Activated CD8-positive, alpha-beta memory T cell treated with anti-CD3 and anti-CD28 coated beads for 36 hours (primary cell): ENCODE data around the gene CAPN9. TPM values are rescaled to one million over a fixed set of nuclear protein-coding genes. Genes with fewer than 3 reads are reported as not detected.
"Not testable (repeated sequence)": the region's sequence is repeated elsewhere in the genome, so short reads cannot be mapped to it uniquely, and the experiment has no call there.

ENCODE experiments used
- CTCF ChIA-PET: fragments of 350-600 bp; sonication (Branson Sonifier 250); formaldehyde crosslinking; loops from one replicate; lab custom pipeline; 2021; ENCODE audit warnings: antibody characterized with exemption; lab: Charles Lee
- POLR2A ChIA-PET: fragments of 350-600 bp; sonication (Branson Sonifier 250); formaldehyde crosslinking; loops from one replicate; lab custom pipeline; 2021; ENCODE audit warnings: antibody characterized with exemption; lab: Charles Lee
- total RNA-seq, 2 experiments: library from RNA; stranded (reverse); gene quantifications; one replicate each; pipeline ENCODE4 v1.2.3, GENCODE V29; 2021

Gene CAPN9
- total RNA-seq, 2 experiments from 2014 or later: not detected

DNA sequence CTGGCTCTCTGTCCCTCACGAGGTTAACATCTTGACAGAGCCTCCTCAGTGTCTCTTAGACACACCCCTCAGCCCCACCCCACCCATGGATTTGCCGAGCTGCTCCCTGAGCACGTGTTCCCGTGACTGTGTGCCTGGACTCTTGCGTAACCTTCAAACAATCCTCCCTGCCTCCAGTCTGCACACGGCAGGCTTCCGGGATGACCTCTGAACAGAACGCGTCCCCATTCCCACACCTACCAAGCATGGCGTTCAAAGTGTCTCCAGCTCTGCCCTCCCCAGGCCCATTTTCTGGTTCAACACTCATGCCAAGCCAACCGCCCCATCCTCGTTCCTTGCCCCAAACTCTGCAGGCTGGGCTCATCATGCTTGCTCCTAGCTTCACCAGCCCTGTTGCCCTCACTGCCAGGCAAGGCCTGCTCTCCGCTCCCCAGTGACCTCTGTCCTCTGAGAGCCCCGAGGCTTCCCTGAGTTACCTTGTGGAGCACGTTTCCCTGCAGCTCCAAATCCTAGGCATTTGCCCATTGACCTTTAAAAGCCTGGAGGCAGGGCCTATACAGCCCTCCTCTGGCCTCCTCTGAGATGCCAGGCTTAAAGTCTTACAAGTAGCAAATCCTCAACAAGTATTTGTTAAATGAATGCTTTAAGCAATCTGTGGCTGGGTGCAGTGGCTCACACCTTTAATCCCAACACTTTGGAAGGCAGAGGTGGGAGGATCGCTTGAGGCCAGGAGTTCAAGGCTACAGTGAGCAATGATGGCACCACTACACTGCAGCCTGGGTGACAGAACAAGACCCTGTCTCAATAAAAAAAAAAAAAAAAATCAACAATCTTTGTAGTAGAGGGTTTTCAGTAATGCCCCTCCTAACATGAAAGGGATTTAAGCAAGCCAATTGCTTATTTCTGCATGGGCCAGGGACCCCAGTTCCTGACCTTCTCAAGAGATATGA is 38.3 kb upstream of the CAPN9 start:
- POLR2A ChIA-PET: no interaction called here
- CTCF ChIA-PET: no interaction called here

DNA sequence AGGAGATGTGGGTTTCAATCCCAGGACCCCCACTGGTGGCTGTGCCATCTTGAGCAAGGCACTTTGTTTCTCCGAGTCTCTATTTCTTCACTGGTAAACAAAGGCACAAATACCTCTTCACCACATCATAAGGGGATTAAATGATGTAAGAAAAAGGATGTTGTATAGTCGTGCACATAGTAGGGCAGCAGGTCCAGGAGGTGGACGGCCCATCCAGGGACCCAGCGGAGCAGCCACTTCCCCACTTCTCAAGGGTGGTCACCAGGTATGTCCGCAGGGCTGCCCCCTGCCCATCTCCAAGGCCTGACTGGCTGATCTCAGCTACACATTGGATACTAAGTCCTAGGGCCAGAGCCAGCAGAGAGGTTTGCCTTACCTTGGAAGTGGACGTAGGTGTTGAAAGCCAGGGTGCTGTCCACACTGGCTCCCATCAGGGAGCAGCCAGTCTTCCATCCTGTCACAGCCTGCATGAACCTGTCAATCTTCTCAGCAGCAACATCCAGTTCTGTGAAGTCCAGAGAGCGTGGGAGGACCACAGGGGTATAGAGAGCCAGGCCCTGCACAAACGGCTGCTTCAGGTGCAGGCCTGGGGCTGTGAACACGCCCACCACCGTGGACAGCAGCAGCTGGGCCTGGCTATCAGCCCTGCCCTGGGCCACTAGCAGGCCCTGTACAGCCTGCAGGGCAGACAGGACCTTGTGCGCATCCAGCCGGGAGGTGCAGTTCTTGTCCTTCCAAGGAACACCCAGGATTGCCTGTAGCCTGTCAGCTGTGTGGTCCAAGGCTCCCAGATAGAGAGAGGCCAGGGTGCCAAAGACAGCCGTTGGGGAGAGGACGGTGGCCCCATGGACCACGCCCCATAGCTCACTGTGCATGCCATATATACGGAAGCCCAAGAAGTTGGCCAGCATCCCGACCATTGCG is 37.3 kb upstream of the CAPN9 start:
- CTCF ChIA-PET: no interaction called here
- POLR2A ChIA-PET: no interaction called here

DNA sequence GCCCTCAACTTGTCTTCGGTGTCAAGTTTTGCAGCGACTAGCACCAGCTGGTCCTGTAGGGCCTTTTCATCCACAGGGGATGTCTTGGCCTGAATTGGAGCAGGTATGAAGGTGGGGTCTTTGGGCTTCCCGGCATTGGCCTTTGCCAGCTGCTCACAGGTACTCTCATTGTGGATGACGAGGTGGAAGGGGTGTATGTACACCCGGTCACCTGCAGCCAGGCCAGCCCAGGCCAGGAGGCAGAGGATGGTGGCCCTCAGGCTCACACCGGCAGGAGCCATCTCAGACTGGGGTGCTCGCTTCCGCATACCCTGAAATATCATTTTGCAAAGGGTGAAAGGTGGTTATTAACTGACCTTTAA is 36.7 kb upstream of the CAPN9 start:
- CTCF ChIA-PET: no interaction called here
- POLR2A ChIA-PET: no interaction called here

DNA sequence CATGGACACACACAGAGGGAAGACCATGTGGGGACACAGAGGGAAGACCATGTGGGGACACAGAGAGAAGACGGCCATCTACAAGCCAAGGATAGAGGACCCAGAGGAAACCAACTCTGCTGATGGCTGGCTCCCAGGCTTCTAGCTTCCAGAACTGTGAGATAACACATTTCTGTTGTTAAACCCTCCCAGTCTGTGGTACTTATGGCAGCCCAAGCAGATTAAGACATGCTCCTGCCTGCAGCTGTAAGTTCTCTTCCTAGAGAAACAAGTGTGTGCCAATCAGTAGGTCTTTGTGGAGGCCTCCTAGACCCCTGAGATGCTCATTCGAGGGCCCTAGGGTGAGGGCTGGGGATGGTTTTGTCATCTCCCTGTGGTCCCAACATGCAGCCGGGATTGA is 35.9 kb upstream of the CAPN9 start:
- ChIA-PET CTCF (no interaction called here), POLR2A (no interaction called here)

DNA sequence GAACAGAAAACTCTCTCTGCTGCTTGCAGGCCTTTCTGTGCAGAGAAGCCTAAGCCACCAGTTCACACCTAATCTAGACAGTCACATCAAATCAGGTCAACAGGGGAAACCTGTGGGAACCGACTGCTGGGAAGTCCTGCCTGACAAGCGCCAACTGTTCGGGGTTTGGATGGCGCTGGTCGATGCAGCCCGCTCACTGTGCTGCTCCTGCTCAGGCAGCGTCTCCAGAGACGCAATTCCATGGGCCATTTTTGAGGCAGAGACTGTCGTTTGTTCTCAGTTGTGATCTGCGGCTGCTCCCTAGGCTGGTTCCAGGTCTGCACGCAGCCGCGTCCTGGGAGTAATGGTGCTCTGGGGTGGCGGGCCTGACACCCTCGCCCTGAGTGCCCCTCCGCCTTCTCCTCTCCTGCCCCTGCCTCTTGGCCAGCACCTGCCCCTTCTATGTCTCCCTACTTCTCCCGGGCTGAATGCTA is 34.7 kb upstream of the CAPN9 start:
- ChIA-PET POLR2A (no interaction called here), CTCF (no interaction called here)

DNA sequence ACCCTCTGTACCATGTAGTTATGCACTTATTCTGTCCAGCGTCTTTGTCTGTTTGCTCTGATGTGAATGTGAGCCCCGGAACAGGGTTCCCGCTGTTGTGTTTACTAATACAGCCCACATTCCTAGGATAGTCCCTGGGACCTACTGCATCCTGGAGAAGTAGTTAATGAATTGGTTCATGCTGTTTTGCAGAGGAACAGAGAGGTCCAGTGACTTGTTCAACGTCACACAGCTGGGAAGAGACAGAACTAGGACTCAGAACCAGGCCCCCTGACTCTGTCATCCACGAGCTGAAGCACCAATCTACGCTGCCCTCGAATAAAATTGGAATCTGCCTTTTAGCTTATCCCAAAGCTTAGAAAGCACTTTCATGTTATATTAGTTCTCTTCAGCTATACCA is 34.0 kb upstream of the CAPN9 start:
- POLR2A ChIA-PET: no interaction called here
- CTCF ChIA-PET: no interaction called here

DNA sequence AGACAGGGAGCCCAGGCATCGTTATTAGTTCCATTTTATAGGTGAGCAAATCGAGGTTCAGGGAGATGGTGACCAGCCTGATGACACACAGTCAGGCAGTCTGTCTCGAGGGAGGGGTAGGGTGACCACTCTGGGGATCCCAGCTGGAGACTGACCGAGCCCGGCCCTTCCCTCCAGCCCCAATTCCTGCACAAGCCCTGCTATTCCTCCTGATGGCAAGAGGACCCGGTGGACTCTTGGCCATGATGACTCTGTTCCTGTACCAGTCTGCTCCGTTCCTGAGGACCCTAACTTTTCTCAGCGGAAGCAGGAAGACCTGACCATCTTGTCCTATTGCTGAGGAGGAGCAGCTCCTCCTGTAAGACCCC is 33.7 kb upstream of the CAPN9 start:
- ChIA-PET POLR2A (no interaction called here), CTCF (no interaction called here)

DNA sequence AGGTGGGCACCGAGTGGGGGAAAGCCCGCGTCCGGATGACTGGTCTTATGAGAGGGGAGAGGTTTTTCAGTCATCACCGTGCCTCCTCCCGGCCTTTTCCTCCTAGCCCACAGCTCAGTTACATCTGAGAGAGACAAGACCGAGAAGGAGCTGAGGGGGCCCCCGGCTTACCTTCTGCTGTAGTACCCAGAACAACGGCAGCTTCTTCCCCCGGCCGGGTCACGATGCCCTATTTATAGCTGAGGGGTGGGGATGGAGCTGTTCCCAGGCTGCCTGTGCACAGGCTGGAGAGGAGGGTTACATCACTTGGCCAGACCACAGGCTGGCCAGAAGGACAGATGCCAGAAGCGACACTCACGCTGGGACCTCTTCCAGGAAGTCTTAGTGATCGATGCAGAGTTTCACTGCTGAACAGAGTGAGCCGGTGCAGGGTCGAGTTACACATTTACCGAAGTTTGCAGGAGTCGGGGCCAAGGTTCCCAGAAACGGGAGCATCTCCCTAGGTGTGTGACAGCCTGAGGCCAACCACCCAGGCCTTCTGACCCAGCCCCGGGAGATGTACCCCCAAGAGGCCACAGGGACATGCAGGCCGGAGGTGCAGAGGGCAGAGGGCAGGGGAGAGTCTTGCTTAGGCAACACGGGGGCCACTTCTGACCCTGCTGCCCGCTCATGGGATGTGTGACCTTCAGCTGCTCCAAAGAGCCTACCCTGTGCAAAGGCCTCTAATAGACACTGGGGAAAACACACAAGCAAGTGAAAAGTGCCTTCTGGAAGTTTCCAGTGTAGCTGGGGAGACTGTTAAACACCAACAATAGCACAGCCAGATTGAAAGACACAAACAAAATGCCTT is 33.0 kb upstream of the CAPN9 start, which contains the start of gene AGT:
AGT (minus strand) TSS at position 208 of the 850 bp plus-strand sequence. CDS start 3,299 bp downstream, outside the sequence.
- ChIA-PET POLR2A (no interaction called here), CTCF (no interaction called here)

DNA sequence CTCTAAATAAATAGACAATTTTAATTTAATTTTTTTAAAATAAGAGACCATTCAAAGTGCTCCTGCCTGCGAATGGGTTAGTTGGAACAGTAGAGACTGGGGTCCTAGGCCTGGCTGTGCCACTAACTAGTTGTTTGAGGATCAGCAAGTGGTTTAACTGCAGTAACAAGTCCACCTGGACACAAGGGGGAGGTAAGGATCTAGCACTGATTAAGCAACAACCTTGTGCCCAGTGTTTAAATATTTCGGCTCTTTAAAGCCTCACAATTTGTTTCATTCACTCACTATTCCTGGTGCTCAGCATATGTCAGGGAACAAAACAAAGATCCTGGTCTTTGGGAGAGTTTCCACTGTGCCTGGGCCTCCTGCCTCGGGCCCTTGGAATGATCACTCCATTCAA is 31.7 kb upstream of the CAPN9 start:
- POLR2A ChIA-PET: no interaction called here
- CTCF ChIA-PET: no interaction called here

DNA sequence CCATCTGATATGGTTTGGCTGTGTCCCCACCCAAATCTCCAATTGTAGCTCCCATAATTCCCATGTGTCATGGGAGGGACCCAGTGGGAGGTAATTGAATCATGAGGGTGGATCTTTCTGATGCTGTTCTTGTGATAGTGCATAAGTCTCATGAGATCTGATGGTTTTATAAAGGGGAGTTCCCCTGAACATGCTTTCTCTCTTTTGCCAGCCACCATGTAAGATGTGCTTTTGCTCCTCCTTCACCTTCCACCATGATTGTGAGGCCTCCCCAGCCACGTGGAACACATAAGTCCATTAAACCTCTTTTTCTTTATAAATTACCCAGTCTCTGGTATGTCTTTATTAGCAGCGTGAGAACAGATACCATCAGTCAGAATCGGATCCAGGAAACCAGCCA is 30.7 kb upstream of the CAPN9 start:
- POLR2A ChIA-PET, CTCF ChIA-PET: not testable (repeated sequence)

DNA sequence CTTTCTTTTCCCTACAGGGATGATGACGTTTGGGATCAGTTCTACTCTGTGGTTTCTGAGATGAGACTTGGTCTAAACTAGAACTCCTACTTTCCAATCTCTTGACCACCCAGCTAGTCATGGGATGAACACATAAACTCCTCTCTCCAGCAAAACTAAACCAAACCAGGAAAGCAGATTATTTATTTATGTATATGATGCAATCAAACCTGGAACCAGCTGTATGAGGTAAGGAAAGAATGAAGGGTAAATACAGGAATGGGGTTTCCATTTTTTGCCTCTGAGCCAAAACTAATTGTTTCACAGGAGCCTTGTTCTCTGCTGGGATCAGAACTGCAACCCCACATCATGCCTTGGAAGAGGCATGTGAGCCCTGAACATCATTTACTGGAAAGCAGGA is 29.9 kb upstream of the CAPN9 start:
- ChIA-PET POLR2A (no interaction called here), CTCF (no interaction called here)

DNA sequence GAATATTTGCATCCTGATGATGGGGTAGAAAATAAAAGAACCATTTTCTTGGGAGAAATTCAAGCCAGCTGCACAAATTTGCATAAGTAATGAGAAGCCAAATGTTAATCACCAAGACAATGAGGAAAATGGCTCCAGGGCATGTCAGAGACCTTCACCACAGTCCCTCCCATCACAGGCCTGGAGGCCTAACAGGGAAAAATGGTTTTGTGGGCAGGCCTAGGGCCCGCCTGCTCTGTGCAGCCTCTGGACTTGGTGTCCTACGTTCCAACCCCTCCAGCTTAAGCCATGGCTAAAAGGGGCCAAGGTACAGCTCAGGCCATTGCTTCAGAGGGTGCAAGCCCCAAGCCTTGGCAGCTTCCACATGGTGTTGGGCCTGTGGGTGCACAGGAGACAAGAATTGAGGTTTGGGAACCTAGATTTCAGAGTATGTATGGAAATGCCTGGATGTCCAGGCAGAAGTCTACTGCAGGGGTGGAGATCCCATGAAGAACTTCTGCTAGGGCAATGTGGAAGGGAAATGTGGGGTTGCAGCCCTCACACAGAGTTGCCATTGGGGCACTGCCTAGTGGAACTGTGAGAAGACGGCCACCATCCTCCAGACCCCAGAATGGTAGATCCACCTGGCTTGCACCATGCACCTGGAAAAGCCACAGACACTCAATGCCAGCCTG is 25.2 kb upstream of the CAPN9 start:
- POLR2A ChIA-PET, CTCF ChIA-PET: not testable (repeated sequence)

DNA sequence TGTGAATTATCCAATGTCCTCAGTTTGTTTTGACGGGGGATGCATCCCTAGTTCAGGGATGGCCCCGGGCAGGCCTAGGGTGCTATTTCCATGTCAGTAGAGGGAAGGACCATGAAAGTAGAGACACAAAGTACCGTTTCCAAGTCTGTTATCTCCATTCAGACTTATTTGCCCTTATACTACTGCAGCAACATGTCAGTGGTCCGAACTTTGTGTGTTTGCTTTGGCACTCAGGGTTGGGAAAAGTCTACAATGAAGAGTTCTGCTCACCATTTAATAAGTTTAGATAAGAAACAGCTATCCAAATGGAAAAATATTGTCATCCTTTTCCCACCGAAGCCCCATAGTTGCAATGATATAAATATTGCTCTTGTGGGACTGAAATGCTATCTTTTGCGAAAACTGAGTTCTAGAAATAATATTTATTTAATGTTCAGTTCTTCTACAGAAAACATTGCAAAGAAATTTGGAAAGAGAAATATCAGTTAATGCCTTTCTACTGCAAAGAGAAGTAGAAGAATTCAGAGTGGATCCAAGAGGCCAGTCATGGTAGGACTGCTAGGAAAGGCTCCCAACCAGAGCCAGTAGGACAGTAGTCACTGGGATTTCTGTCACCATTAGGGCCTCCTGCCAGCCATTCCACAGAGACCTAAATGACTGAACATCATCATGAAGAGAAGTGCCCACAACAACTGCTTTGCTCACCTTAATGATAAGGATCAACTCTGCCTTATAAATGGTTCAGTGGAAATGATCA is 21.8 kb upstream of the CAPN9 start:
- CTCF ChIA-PET: no interaction called here
- POLR2A ChIA-PET: no interaction called here

DNA sequence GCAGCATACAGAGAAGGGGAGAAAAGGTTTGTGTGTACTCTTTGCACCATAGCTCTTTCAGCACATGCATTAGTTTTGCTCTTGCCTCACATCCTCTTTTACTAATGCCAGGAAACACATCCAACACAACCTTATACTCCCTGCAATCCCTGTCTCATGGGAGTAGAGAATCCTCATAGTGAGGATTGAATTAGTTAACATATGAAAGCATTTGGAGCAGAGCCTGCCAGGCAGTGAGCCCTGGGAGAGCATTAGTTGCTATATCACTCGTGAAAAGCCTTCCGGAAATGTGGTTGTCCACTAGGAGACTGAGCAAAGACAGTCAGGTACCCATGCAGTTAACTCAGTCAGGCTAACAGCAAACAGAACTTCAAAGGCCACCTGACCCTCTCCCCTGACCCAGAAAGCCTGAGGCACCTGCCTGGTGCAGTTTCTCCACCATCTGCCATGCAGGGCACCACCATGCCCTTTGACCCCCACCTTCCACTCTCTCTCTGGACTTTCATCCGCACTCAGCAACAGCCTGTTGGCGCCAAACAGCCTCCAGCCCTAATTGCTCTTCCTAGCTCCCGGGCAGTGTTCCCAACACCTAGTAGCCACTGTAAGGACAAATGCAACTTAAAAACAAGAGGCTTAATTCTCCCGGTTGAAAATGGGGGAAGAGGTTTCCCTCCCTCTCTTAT is 18.3 kb upstream of the CAPN9 start:
- CTCF ChIA-PET: no interaction called here

DNA sequence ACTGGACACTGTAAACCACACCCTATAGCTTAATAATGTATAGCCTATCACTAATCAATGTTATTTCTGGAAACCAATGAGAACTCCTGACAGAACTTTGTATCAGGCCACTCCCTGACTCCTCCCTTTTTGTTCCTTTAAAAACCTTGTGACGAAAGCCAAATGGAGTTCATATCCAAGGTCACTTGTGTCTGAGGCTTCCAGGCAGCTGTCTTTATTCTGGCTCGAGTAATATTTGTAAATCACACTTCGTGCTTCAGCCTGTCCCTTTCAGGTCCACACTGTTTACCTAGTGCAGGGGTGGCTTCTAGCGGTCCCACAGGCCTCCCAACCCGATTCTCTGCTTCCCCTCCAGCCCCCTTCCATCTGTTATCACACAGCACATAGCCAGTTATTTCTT is 16.2 kb upstream of the CAPN9 start:
- ChIA-PET POLR2A (no interaction called here), CTCF (interaction anchor here (0.6 kb wide), 1 partner anchor 935 kb away, joined by 3 read pairs; no protein-coding TSS in a partner anchor)

More for the DNA sequence above, 18.3 kb upstream of the CAPN9 start:
- POLR2A ChIA-PET: no interaction called here

DNA sequence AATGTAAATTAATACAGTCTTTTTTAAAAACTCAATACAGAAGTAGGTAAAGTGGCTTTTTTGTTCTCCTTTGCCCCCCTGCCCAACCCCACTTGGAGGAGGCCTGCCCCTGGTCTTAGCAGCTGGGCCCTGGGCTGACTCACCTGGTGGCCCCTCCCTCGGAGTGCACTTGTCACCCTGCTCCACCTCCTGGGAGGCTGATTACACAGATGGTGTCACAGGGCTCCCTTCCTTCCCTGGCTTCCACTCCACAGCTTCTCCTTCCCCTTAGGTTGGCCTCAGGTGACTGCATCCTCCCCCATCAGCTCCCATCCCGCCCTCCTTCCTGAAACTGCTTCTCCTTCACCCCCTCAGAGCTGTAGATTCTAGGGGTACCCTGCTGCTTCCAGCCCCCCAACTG is 11.7 kb upstream of the CAPN9 start:
- ChIA-PET POLR2A (no interaction called here), CTCF (no interaction called here)

DNA sequence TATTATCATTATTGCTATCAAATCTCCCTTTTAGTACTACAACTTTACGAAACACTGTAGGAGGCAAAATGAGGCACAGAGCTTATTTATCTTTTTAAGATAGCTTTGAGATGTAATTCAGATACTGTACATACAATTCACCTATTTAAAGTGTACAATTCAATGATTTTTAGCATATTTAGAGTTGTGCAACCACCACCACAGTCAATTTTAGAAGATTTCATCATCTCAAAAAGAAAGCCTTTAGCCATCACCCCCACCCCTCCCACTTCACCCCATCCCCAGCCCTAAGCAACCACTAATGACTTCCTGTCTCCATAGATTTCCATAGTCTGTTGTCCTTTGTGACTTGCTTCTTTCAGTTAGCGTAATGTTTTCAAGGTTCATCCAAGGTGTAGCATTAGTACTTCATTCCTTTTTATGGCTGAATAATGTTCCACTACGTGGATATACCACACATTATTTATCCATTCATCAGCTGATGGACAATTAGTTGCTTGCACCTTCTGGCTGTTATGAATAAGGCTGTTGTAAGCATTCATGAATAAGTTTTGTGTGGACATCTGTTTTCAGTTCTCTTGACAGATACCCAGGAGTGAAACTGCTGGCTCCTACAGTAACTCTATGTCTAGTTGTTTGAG is 9.4 kb upstream of the CAPN9 start:
- POLR2A ChIA-PET: no interaction called here

More for the DNA sequence above, 9.4 kb upstream of the CAPN9 start:
- CTCF ChIA-PET: no interaction called here
